Esophagus squamous epithelium (tissue), 4 donors: ENCODE measurements around the gene CAPZA2.

Source experiments
- POLR2A ChIP-seq, 4 donors: fragments of 450-650 bp; IDR thresholded peaks; one replicate each; pipeline ENCODE4 v1.6.1; 2017; ENCODE audit warnings: antibody characterized with exemption in 4 of 4, mild to moderate bottlenecking in 4 of 4, moderate library complexity in 3 of 4
- TF ChIP-seq, protein P1 (sequence below), 6 experiments: fragments of 450-650 bp in 4 of 6; fragments of 200-600 bp in 2 of 6; sonication (generic) in 2 of 6; IDR thresholded peaks; one replicate each; pipeline ENCODE4 v1.5.1; 2016 to 2019; ENCODE audit warnings: antibody characterized with exemption in 6 of 6, mild to moderate bottlenecking in 4 of 6, moderate library complexity in 4 of 6

DNA sequence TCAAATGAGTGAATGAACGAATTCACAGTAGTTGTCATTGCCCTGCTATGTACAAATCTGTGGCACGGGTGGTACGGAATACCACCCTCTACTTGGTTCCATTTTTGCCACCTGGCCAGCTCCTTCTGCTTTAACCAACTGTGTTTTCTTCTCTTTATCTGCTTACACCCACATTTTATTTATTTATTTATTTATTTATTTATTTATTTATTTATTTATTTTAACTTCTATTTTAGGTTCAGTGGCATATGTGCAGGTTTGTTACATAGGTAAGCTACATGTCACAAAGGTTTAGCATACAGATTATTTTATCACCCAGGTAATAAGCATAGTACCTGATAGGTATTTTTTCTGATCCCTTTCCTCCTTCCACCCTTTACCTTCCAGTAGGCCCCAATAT is 42.2 kb upstream of the CAPZA2 start:
- TF ChIP-seq, protein P1, sequence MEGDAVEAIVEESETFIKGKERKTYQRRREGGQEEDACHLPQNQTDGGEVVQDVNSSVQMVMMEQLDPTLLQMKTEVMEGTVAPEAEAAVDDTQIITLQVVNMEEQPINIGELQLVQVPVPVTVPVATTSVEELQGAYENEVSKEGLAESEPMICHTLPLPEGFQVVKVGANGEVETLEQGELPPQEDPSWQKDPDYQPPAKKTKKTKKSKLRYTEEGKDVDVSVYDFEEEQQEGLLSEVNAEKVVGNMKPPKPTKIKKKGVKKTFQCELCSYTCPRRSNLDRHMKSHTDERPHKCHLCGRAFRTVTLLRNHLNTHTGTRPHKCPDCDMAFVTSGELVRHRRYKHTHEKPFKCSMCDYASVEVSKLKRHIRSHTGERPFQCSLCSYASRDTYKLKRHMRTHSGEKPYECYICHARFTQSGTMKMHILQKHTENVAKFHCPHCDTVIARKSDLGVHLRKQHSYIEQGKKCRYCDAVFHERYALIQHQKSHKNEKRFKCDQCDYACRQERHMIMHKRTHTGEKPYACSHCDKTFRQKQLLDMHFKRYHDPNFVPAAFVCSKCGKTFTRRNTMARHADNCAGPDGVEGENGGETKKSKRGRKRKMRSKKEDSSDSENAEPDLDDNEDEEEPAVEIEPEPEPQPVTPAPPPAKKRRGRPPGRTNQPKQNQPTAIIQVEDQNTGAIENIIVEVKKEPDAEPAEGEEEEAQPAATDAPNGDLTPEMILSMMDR (IDR thresholded peaks at IDR 0.05): no peak
- no peak for TF ChIP-seq POLR2A (IDR thresholded peaks at IDR 0.05)
